ENCODE results near the gene GABPA.
A peak's percentile ranks its signal among the peaks of the same experiment; 100 is the strongest.

The GABPA gene

DNA sequence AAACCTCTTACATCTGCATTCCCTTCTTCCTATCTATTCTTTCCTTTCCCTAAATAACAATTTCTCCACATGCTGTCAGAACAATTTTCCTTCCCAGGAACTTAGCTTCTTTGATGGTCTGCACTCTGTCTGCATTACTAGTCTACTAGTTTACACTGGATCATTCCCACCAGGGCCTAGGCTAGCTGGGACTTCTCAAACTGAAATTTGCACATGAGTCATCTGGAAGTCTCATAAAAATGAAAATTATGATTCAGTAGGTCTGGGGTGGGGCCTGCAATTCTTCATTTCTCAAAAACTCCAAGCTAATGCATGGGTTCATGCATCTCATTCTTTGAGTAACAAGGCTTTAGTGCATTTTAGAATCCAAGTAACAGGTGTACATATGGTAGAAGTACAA lies 74.2 kb downstream of the GABPA start:
- peak; percentile 42 for DNase-seq (ENCODE audit: low read depth)

DNA sequence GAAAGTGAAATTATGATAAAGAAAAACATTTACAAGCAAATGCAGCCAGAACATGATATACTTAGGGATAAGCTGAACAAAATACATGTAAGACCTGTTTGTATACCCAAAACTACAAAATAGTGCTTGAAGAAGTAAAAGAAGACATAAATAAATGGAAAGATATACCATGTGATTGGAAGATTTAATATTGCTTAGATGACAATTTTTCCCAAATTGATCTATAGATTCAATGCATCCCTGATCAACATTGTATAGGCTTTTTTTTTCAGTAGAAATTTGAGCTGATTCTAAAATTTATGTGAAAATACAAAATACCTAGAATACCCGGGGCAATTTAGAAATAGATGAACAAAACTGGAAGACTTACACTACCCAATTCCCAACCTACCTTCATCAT lies 76.4 kb downstream of the GABPA start:
- DNase-seq (ENCODE audit: low read depth): no peak

DNA sequence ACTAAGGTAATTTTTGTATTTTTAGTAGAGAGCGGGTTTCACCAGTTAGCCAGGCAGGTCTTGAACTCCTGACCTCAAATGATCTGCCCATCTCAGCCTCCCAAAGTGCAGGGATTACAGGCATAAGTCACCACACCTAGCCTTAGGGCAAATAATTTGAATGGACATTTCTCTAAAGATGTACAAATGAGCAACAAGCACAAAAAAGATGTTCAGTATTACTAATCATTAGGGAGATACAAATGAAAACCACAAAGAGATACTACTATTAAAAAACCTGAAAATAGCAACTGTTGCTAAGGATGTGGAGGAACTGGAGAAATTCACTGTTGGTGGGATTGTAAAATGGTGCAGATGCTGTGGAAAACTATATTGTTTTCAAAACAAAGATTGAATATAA lies 79.1 kb downstream of the GABPA start:
- DNase-seq (ENCODE audit: low read depth): peak; percentile 55

DNA sequence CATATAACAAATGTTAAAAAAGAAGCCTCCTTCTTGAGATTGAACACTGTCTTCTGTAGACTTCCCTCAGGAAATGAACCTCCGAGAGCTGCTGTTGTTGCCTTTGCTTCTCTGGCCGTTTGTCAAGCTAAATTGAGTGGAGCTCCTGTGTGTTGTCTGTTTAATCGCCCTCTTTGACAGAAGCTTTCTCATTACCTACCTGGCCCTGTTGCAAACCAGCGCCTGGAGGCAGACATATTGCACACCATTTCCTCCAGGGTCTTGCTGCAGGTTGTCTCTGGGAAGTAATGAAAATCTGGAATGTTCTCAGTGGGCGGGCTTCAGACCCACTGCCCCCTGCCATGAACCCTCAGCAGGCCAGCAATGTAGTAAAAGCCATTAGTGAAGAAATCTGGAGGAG lies 83.3 kb downstream of the GABPA start:
- DNase-seq (ENCODE audit: low read depth): no peak

DNA sequence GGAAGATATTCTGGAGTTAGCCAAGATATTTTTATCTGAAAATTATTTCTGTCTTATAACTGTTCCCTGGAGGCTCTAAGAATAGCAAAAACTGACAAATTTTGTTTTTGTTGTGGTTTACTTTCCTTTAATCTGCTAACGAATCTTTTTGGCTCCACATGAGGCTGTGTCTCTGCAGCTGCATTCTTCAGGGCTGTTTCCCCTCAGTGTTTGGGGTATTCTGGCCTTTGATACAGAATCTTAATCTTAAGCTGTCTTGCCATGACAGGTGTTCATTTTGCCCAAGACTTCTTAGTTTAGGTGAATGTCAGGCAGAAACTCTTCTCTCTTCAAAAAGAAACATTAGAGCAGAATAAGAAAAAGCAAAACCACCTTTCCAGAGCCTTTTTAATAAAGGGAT lies 83.8 kb downstream of the GABPA start:
- no peak for DNase-seq (ENCODE audit: low read depth)
